HepG2 (cell line): ENCODE results near the gene GRK5. TPM values are rescaled to one million over a fixed set of nuclear protein-coding genes. Genes with fewer than 3 reads are reported as not detected.
A peak's percentile ranks its signal among the peaks of the same experiment; 100 is the strongest.

ENCODE experiments used
- ADNP ChIP-seq: sonication (generic); formaldehyde crosslinking; IDR thresholded peaks from 2 replicates; pipeline ENCODE4 v1.4.0; 2020; ENCODE audit warnings: missing genetic modification reagents
- ARNTL ChIP-seq: sonication (generic); formaldehyde crosslinking; IDR thresholded peaks from 2 replicates; pipeline ENCODE4 v1.4.0; 2020; ENCODE audit warnings: mild to moderate bottlenecking, missing genetic modification reagents
- ATF6 ChIP-seq: sonication (generic); formaldehyde crosslinking; conservative IDR thresholded peaks from 2 replicates; pipeline ENCODE4 v1.4.0; 2020; ENCODE audit warnings: missing genetic modification reagents
- DNMT3B ChIP-seq: conservative IDR thresholded peaks from 2 replicates; pipeline ENCODE4 v1.6.1; 2016; ENCODE audit warnings: missing biosample characterization, control low read depth
- GATAD2A ChIP-seq: IDR thresholded peaks from 2 replicates; pipeline ENCODE4 v1.6.1; 2016
- KAT8 ChIP-seq: IDR thresholded peaks from 2 replicates; pipeline ENCODE4 v1.6.1; 2016; ENCODE audit warnings: missing genetic modification reagents, missing compliant biosample characterization
- LRRFIP1 ChIP-seq: sonication (generic); formaldehyde crosslinking; conservative IDR thresholded peaks from 2 replicates; pipeline ENCODE4 v1.4.0; 2020; ENCODE audit warnings: missing genetic modification reagents
- NR1H2 ChIP-seq: sonication (generic); formaldehyde crosslinking; IDR thresholded peaks from 2 replicates; pipeline ENCODE4 v1.8.1; 2022; ENCODE audit warnings: low read depth, missing genetic modification reagents, borderline replicate concordance
- PHF20 ChIP-seq: sonication (generic); formaldehyde crosslinking; IDR thresholded peaks from 2 replicates; pipeline ENCODE4 v1.5.0; 2020; ENCODE audit warnings: mild to moderate bottlenecking, missing genetic modification reagents
- RBM39 ChIP-seq: fragments of 200-400 bp; formaldehyde crosslinking; IDR thresholded peaks from one replicate; pipeline ENCODE4 v1.6.1; 2018; ENCODE audit warnings: antibody characterized with exemption, mild to moderate bottlenecking, low read depth, low read length; ENCODE audit not compliant: poor library complexity, severe bottlenecking
- STAT6 ChIP-seq: sonication (generic); formaldehyde crosslinking; IDR thresholded peaks from 2 replicates; pipeline ENCODE4 v1.4.0; 2020; ENCODE audit warnings: missing genetic modification reagents, mild to moderate bottlenecking, borderline replicate concordance
- TRIM24 ChIP-seq: sonication (generic); formaldehyde crosslinking; IDR thresholded peaks from 2 replicates; pipeline ENCODE4 v1.8.0; 2022; ENCODE audit warnings: mild to moderate bottlenecking, missing genetic modification reagents
- ZBTB14 ChIP-seq: sonication (generic); formaldehyde crosslinking; IDR thresholded peaks from 2 replicates; pipeline ENCODE4 v1.4.0; 2020; ENCODE audit warnings: missing genetic modification reagents
- ZBTB7A ChIP-seq: sonication (generic); formaldehyde crosslinking; IDR thresholded peaks from 2 replicates; pipeline ENCODE4 v1.8.0; 2022; ENCODE audit warnings: mild to moderate bottlenecking, missing genetic modification reagents
- ZNF33B ChIP-seq: sonication (generic); formaldehyde crosslinking; IDR thresholded peaks from 2 replicates; pipeline ENCODE4 v1.5.1; 2020; ENCODE audit warnings: mild to moderate bottlenecking, missing genetic modification reagents
- ZNF383 ChIP-seq: sonication (generic); formaldehyde crosslinking; IDR thresholded peaks from 2 replicates; pipeline ENCODE4 v1.4.0; 2020; ENCODE audit warnings: missing genetic modification reagents, mild to moderate bottlenecking, borderline replicate concordance
- ZNF513 ChIP-seq: sonication (generic); formaldehyde crosslinking; conservative IDR thresholded peaks from 2 replicates; pipeline ENCODE4 v1.5.0; 2020; ENCODE audit warnings: missing genetic modification reagents
- ZNF563 ChIP-seq: sonication (generic); formaldehyde crosslinking; IDR thresholded peaks from 2 replicates; pipeline ENCODE4 v1.8.0; 2022; ENCODE audit warnings: mild to moderate bottlenecking, moderate library complexity, missing genetic modification reagents
- ZNF678 ChIP-seq: sonication (generic); formaldehyde crosslinking; IDR thresholded peaks from 2 replicates; pipeline ENCODE4 v1.4.0; 2020; ENCODE audit warnings: mild to moderate bottlenecking, missing genetic modification reagents
- polyA plus RNA-seq, 8 experiments: library from polyadenylated mRNA; depleted of rRNA in 3 of 8; stranded (reverse) in 7 of 8; unstranded in 1 of 8; fragments of >200 nt; fragmentation: Illumina TruSeq in 4 of 8; extraction: Trizol in 4 of 8; gene quantifications; 2 replicates each; pipeline versions ENCODE4 v1.2.1 to v1.2.3, GENCODE V29; 2011 to 2016; ENCODE audit warnings: low read depth in 4 of 8, missing spikeins in 1 of 8, mixed read lengths in 1 of 8; ENCODE audit not compliant: insufficient read depth in 1 of 8
- total RNA-seq, 5 experiments: library from RNA; depleted of rRNA; stranded (reverse); fragments of >200 nt; fragmentation: Illumina TruSeq; extraction: Trizol; gene quantifications; 2 replicates each; pipeline ENCODE4 v1.2.3, GENCODE V29; 2016; ENCODE audit warnings: low read depth in 1 of 5

The GRK5 gene
- total and polyA plus RNA-seq, 2 of the 13 experiments (the other 11 are each of a cell fraction or from before 2014, with no cell fraction given) = 10.4 to 12.6 TPM

GRCh38 chr10:119205894-119206602 is 1.3 kb upstream of the GRK5 start (continued):
- TF ChIP-seq TRIM24 (CRISPR knock-in tag) (no peak), ZNF678 (CRISPR knock-in tag) (no peak), PHF20 (CRISPR knock-in tag) (peak; percentile 72), LRRFIP1 (CRISPR knock-in tag) (no peak), ZNF33B (CRISPR knock-in tag) (no peak), ZNF563 (CRISPR knock-in tag) (no peak), ZBTB7A (CRISPR knock-in tag) (no peak), RBM39 (no peak), KAT8 (CRISPR knock-in tag) (peak; percentile 91), DNMT3B (CRISPR knock-in tag) (no peak; the same call in 1 of the 2 replicates), ZNF383 (CRISPR knock-in tag) (no peak), STAT6 (CRISPR knock-in tag) (0 out of 2 replicates have a peak, but pooled peaks have one; percentile 35), ATF6 (CRISPR knock-in tag) (no peak), GATAD2A (peak; percentile 88), ZNF513 (CRISPR knock-in tag) (no peak), ADNP (peak; percentile 78; the same call in 1 of the 2 replicates), ZBTB14 (CRISPR knock-in tag) (no peak), ARNTL (CRISPR knock-in tag) (peak; percentile 40; the same call in 1 of the 2 replicates), NR1H2 (CRISPR knock-in tag) (no peak)
